ENCODE data around the gene C2CD2L.

DNA sequence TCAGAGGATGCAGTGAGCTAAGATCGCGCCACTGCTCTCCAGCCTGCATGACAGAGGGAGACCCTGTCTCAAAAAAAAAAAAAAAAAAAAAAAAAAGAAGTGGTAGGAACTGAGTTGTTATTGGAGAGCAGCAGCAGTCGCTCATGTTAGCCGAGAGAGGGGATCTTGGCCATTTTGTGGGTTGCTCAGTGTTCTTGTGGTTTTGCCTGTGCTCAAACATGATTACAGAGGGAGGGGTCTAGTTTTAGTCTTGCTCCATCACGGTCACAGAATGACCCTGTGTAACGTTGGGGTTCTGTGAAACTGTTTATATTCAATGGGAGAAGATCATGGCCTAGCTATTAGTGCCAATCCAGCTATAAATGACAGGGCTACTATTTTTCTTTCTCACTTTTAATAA lies 7.4 kb upstream of the C2CD2L start:
- TF ChIP-seq JUN (IDR thresholded peaks at IDR 0.05): no peak
- TF ChIP-seq USF2 (IDR thresholded peaks at IDR 0.05): no peak
- no peak for TF ChIP-seq KDM5A (IDR thresholded peaks at IDR 0.05)
- TF ChIP-seq, protein P1, sequence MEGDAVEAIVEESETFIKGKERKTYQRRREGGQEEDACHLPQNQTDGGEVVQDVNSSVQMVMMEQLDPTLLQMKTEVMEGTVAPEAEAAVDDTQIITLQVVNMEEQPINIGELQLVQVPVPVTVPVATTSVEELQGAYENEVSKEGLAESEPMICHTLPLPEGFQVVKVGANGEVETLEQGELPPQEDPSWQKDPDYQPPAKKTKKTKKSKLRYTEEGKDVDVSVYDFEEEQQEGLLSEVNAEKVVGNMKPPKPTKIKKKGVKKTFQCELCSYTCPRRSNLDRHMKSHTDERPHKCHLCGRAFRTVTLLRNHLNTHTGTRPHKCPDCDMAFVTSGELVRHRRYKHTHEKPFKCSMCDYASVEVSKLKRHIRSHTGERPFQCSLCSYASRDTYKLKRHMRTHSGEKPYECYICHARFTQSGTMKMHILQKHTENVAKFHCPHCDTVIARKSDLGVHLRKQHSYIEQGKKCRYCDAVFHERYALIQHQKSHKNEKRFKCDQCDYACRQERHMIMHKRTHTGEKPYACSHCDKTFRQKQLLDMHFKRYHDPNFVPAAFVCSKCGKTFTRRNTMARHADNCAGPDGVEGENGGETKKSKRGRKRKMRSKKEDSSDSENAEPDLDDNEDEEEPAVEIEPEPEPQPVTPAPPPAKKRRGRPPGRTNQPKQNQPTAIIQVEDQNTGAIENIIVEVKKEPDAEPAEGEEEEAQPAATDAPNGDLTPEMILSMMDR (IDR thresholded peaks at IDR 0.05): no peak
- TF ChIP-seq JUNB (IDR thresholded peaks at IDR 0.05): no peak
- TF ChIP-seq, protein P2, sequence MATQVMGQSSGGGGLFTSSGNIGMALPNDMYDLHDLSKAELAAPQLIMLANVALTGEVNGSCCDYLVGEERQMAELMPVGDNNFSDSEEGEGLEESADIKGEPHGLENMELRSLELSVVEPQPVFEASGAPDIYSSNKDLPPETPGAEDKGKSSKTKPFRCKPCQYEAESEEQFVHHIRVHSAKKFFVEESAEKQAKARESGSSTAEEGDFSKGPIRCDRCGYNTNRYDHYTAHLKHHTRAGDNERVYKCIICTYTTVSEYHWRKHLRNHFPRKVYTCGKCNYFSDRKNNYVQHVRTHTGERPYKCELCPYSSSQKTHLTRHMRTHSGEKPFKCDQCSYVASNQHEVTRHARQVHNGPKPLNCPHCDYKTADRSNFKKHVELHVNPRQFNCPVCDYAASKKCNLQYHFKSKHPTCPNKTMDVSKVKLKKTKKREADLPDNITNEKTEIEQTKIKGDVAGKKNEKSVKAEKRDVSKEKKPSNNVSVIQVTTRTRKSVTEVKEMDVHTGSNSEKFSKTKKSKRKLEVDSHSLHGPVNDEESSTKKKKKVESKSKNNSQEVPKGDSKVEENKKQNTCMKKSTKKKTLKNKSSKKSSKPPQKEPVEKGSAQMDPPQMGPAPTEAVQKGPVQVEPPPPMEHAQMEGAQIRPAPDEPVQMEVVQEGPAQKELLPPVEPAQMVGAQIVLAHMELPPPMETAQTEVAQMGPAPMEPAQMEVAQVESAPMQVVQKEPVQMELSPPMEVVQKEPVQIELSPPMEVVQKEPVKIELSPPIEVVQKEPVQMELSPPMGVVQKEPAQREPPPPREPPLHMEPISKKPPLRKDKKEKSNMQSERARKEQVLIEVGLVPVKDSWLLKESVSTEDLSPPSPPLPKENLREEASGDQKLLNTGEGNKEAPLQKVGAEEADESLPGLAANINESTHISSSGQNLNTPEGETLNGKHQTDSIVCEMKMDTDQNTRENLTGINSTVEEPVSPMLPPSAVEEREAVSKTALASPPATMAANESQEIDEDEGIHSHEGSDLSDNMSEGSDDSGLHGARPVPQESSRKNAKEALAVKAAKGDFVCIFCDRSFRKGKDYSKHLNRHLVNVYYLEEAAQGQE (IDR thresholded peaks at IDR 0.05): no peak
- TF ChIP-seq RAD21 (conservative IDR thresholded peaks at IDR 0.05 in 1 of 2, IDR thresholded peaks at IDR 0.05 in 1 of 2): no peak
- TF ChIP-seq ZC3H11A (IDR thresholded peaks at IDR 0.05): no peak
- TF ChIP-seq POLR2A (IDR thresholded peaks at IDR 0.05; ENCODE audit: low read length): no peak

Data from A549 (cell line).